Ishikawa (cell line): ENCODE measurements around the gene RFTN2.

ENCODE experiments used
- CEBPB ChIP-seq: IDR thresholded peaks from 2 replicates; pipeline ENCODE4 v1.6.1; 2012
- CREB1 ChIP-seq: IDR thresholded peaks from 2 replicates; pipeline ENCODE4 v1.6.1; 2012; ENCODE audit warnings: low read depth
- EGR1 ChIP-seq: IDR thresholded peaks from 2 replicates; pipeline ENCODE4 v1.6.1; 2012
- EP300 ChIP-seq: IDR thresholded peaks from 2 replicates; pipeline ENCODE4 v1.6.1; 2012; ENCODE audit warnings: borderline replicate concordance
- FOXM1 ChIP-seq: IDR thresholded peaks from 2 replicates; pipeline ENCODE4 v1.6.1; 2012; ENCODE audit warnings: low read depth, borderline replicate concordance
- NFIC ChIP-seq: IDR thresholded peaks from 2 replicates; pipeline ENCODE4 v1.6.1; 2012
- RAD21 ChIP-seq: IDR thresholded peaks from 2 replicates; pipeline ENCODE4 v1.6.1; 2012; ENCODE audit warnings: low read depth
- REST ChIP-seq: IDR thresholded peaks from 2 replicates; pipeline ENCODE4 v1.6.1; 2012; ENCODE audit warnings: low read depth, mild to moderate bottlenecking
- TAF1 ChIP-seq: IDR thresholded peaks from 2 replicates; pipeline ENCODE4 v1.6.1; 2012; ENCODE audit warnings: low read depth, mild to moderate bottlenecking
- TCF12 ChIP-seq: IDR thresholded peaks from 2 replicates; pipeline ENCODE4 v1.6.1; 2012; ENCODE audit warnings: low read depth
- TEAD4 ChIP-seq: IDR thresholded peaks from 2 replicates; pipeline ENCODE4 v1.6.1; 2012
- USF1 ChIP-seq: IDR thresholded peaks from 2 replicates; pipeline ENCODE4 v1.6.1; 2012
- YY1 ChIP-seq: IDR thresholded peaks from 2 replicates; pipeline ENCODE4 v1.6.1; 2012; ENCODE audit warnings: low read depth
- ZBTB7A ChIP-seq: IDR thresholded peaks from 2 replicates; pipeline ENCODE4 v1.6.1; 2012; ENCODE audit warnings: low read depth
- TF ChIP-seq, protein P1 (sequence below): IDR thresholded peaks from 2 replicates; pipeline ENCODE4 v1.6.1; 2012

The RFTN2 gene

GRCh38 chr2:197596766-197597165, 78.6 kb downstream of the RFTN2 start:
- TF ChIP-seq RAD21 (no peak), CREB1 (no peak), REST (no peak), TEAD4 (no peak), ZBTB7A (no peak), EP300 (no peak), TCF12 (no peak), USF1 (no peak), TAF1 (no peak), NFIC (no peak)
- TF ChIP-seq, protein P1, sequence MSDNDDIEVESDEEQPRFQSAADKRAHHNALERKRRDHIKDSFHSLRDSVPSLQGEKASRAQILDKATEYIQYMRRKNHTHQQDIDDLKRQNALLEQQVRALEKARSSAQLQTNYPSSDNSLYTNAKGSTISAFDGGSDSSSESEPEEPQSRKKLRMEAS, result no peak

GRCh38 chr2:197591339-197592072, 83.9 kb downstream of the RFTN2 start:
- TF ChIP-seq CEBPB (no peak), TCF12 (no peak), YY1 (no peak), EP300 (no peak), NFIC (no peak), FOXM1 (no peak), ZBTB7A (no peak), EGR1 (no peak), TAF1 (no peak), USF1 (no peak)
- TF ChIP-seq, protein P1, result no peak

DNA sequence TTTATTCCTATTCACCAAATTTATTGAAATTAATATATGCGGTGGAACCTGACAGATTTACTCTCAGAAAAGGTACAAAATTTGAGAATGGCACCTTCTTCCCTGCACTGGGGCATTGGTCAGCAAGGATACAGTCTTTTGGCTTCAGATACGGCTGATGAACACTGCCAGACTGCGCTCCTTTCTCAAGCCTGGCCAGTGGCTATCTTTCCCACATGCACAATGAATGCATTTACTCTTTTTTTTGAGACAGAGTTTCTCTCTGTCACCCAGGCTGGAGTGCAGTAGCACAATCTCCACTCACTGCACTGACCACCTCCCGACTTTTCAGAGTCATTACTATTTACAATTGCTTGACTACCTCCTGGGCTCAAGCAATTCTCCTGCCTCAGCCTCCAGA, 97.9 kb downstream of the RFTN2 start:
- TF ChIP-seq RAD21, result no peak
- no peak for TF ChIP-seq NFIC

GRCh38 chr2:197576631-197577030, 98.8 kb downstream of the RFTN2 start:
- TF ChIP-seq TAF1 (no peak), CEBPB (no peak), FOXM1 (no peak)

DNA sequence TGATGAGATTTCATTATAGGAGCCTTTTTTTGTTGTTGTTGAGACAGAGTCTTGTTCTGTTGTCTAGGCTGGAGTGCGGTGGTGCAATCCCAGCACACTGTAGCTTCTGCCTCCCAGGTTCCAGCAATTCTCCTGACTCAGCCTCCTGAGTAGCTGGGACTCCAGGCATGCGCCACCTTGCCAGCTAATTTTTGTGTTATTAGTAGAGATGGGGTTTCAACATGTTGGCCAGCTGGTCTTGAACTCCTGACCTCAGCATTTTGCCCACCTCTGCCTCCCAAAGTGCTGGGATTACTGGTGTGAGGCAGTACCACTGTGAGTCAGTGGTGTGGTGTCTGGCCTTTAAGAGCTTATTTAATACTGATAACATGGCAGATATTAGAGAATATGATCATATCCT, 99.4 kb downstream of the RFTN2 start:
- no peak for TF ChIP-seq YY1
- no peak for TF ChIP-seq TEAD4
- TF ChIP-seq, protein P1, result no peak

- TF ChIP-seq RAD21 (no peak), TAF1 (no peak), ZBTB7A (no peak), TEAD4 (no peak), YY1 (no peak), TCF12 (no peak), CREB1 (no peak), EP300 (no peak), CEBPB (no peak), NFIC (no peak), EGR1 (no peak), FOXM1 (no peak)
- TF ChIP-seq, protein P1, result no peak
Measured at GRCh38 chr2:197573608-197574007, 101.8 kb downstream of the RFTN2 start.

- TF ChIP-seq FOXM1, result no peak
- TF ChIP-seq EP300, result no peak
- no peak for TF ChIP-seq RAD21
- TF ChIP-seq ZBTB7A, result no peak
- no peak for TF ChIP-seq CREB1
- no peak for TF ChIP-seq CEBPB
- no peak for TF ChIP-seq YY1
- TF ChIP-seq REST, result no peak
- TF ChIP-seq TAF1, result no peak
- TF ChIP-seq NFIC, result no peak
Measured at GRCh38 chr2:197571627-197572271, 103.6 kb downstream of the RFTN2 start.
